Glutamatergic neuron (in vitro differentiated cells): Measurements from ENCODE around the gene ASAP3. TPM values are rescaled to one million over a fixed set of nuclear protein-coding genes. Genes with fewer than 3 reads are reported as not detected.

ENCODE experiments used
- DNase-seq: peaks from one replicate; pipeline ENCODE4 v3.0.0; 2022
- H3K27ac Mint-ChIP-seq: one replicate; pipeline ENCODE4 v1.8.0; 2020; ENCODE audit warnings: mild to moderate bottlenecking, mixed read lengths, inconsistent platforms; ENCODE audit not compliant: unreplicated experiment
- H3K27me3 Mint-ChIP-seq: one replicate; pipeline ENCODE4 v1.8.0; 2020; ENCODE audit warnings: mild to moderate bottlenecking, moderate library complexity, mixed read lengths, inconsistent platforms; ENCODE audit not compliant: unreplicated experiment
- H3K36me3 Mint-ChIP-seq: one replicate; pipeline ENCODE4 v1.8.0; 2020; ENCODE audit warnings: mild to moderate bottlenecking, mixed read lengths, inconsistent platforms; ENCODE audit not compliant: unreplicated experiment
- H3K4me1 Mint-ChIP-seq: one replicate; pipeline ENCODE4 v1.8.0; 2020; ENCODE audit warnings: mild to moderate bottlenecking, low read depth, mixed read lengths, inconsistent platforms; ENCODE audit not compliant: unreplicated experiment
- H3K4me3 Mint-ChIP-seq: one replicate; pipeline ENCODE4 v1.8.0; 2020; ENCODE audit warnings: mild to moderate bottlenecking, mixed read lengths, inconsistent platforms; ENCODE audit not compliant: unreplicated experiment
- H3K9me3 Mint-ChIP-seq: one replicate; pipeline ENCODE4 v1.8.0; 2020; ENCODE audit warnings: mild to moderate bottlenecking, moderate library complexity, mixed read lengths, inconsistent platforms; ENCODE audit not compliant: unreplicated experiment
- total RNA-seq: library from RNA; stranded (reverse); fragmentation: NEBNext Ultra II Directional; extraction: Animal tissue kit (Norgen Biotek cat#: 25700); gene quantifications from one replicate; pipeline ENCODE4 v1.2.1, GENCODE V29; 2021; ENCODE audit not compliant: unreplicated experiment
- TF ChIP-seq, protein P1 (sequence below): fragments of 200-600 bp; sonication (generic); IDR thresholded peaks from one replicate; pipeline ENCODE4 v1.5.0; 2021; ENCODE audit not compliant: partially characterized antibody, unreplicated experiment

ASAP3 gene
- total RNA-seq, 1 donor from 2014 or later, result 53.5 TPM

DNA sequence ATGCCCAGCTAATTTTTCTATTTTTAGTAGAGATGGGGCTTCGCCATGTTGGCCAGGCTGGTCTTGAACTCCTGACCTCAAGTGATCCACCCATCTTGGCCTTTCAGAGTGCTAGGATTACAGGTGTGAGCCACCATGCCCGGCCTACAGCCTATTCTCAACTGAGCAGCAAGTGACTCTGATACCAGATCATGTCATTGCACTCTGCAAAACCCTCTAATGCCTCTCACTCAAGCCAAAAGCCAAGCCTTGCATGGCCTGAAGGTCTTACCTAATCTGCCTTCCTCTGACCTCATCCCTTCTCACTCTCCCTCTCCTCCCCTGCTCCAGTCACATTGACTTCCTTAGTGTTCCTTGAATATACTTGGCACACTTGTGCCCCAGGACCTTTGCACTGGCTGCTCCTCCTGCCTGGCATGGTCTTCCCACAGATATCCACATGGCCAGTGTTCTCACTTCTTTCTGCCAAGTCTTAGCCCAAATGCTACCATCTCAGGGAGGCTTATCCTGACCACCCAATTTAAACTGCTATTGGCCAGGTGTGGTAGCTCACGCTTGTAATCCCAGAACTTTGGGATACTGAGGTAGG is 8.2 kb upstream of the ASAP3 start:
- H3K36me3 Mint-ChIP-seq, result no peaks in the 10 kb centered on the region
- peaks cover 4% of the 10 kb centered on the region for H3K4me1 Mint-ChIP-seq
- no peak overlapping the region for H3K4me3 Mint-ChIP-seq
- TF ChIP-seq, protein P1, sequence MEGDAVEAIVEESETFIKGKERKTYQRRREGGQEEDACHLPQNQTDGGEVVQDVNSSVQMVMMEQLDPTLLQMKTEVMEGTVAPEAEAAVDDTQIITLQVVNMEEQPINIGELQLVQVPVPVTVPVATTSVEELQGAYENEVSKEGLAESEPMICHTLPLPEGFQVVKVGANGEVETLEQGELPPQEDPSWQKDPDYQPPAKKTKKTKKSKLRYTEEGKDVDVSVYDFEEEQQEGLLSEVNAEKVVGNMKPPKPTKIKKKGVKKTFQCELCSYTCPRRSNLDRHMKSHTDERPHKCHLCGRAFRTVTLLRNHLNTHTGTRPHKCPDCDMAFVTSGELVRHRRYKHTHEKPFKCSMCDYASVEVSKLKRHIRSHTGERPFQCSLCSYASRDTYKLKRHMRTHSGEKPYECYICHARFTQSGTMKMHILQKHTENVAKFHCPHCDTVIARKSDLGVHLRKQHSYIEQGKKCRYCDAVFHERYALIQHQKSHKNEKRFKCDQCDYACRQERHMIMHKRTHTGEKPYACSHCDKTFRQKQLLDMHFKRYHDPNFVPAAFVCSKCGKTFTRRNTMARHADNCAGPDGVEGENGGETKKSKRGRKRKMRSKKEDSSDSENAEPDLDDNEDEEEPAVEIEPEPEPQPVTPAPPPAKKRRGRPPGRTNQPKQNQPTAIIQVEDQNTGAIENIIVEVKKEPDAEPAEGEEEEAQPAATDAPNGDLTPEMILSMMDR, result no peak
- no peak for DNase-seq
- H3K27me3 Mint-ChIP-seq, result peaks cover 4% of the 10 kb centered on the region
- no peak overlapping the region for H3K27ac Mint-ChIP-seq
- peaks cover 3% of the 10 kb centered on the region for H3K9me3 Mint-ChIP-seq

DNA sequence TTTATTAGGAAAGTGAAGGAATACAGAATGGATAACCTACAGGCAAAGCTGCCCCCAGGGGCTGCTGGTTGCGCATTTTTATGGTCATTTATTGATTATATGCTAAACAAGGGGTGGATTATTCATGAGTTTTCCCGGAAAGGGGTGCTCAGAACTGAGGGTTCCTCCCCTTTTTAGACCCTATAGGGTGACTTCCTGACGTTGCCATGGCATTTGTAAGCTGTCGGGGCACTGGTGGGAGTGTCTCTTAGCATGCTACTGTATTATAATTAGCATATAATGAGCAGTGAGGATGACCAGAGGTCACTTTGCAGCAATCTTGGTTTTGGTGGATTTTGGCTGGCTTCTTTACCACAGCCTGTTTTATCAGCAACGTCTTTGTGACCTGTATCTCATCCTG is 5.9 kb upstream of the ASAP3 start:
- H3K4me1 Mint-ChIP-seq, result peaks cover 4% of the 10 kb centered on the region
- H3K36me3 Mint-ChIP-seq, result no peaks in the 10 kb centered on the region
- H3K9me3 Mint-ChIP-seq, result peaks cover 3% of the 10 kb centered on the region
- H3K27me3 Mint-ChIP-seq, result peaks cover 6% of the 10 kb centered on the region
- no peak overlapping the region for H3K27ac Mint-ChIP-seq
- H3K4me3 Mint-ChIP-seq, result no peak overlapping the region
- TF ChIP-seq, protein P1, result no peak
- no peak for DNase-seq

DNA sequence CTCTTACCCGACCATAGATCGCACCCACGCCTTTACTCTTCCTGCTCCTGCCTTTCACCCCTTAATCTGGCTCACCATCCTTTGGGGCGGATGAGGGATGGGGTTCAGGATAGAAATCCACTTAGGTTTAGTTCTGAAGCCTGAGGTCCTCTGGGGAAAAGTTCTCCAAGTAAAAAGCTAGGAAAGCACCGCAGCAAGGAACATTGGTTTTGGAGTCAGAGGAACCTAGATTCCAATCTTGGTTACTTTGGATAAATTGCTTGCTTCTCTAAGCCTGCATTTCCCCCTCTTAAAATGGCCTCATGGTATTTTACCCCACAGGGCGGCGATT is 988 bp upstream of the ASAP3 start:
- Mint-ChIP-seq H3K27ac (no peak overlapping the region), H3K27me3 (peaks cover 9% of the 10 kb centered on the region), H3K9me3 (no peaks in the 10 kb centered on the region), H3K4me3 (peak overlapping the region; percentile 82), H3K4me1 (peaks cover 3% of the 10 kb centered on the region), H3K36me3 (no peaks in the 10 kb centered on the region)
- DNase-seq, result no peak
- TF ChIP-seq, protein P1, result no peak

DNA sequence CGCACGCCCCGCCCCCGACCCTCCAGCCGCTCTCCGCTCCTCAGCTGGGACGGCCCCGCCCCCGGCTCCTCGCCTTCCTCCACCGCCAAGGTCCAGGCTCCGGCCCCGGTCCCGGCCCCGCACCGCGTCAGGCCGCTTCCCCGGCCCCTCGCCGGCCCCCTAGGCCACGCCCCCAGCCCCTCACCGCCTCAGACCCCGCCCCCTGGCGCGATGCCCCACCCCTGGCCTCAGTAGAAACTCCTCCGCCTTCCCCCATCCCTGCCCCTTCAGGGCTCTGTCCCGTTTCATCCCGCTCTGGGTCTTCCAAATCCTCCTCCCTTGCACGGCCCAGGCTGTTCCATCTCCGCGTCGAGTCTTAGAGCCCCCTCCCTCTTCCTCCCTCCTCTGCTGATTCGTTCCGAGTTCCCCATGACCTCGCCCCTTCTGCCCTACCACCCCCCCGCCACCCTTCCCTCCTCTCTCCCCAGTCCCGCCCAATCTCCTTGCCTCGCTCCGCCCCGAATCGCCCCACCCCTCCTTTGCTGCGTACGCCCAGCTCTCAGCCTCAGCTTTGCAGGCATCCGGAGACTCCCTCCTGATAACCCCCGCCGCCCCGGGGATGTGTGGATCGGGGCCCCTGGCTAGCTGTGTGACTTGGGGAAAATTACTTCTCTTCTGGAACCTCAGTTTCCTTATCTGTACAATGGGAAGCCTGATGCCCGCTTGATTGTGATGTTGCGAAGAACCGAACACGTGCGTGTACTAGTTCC is 448 bp upstream of the ASAP3 start:
- peak overlapping the region; percentile 82 for H3K27ac Mint-ChIP-seq
- peaks cover 9% of the 10 kb centered on the region for H3K27me3 Mint-ChIP-seq
- DNase-seq, result peak; percentile 95
- H3K4me1 Mint-ChIP-seq, result peaks cover 2% of the 10 kb centered on the region
- peak overlapping the region; percentile 82 for H3K4me3 Mint-ChIP-seq
- TF ChIP-seq, protein P1, result no peak
- H3K9me3 Mint-ChIP-seq, result no peaks in the 10 kb centered on the region
- no peaks in the 10 kb centered on the region for H3K36me3 Mint-ChIP-seq

DNA sequence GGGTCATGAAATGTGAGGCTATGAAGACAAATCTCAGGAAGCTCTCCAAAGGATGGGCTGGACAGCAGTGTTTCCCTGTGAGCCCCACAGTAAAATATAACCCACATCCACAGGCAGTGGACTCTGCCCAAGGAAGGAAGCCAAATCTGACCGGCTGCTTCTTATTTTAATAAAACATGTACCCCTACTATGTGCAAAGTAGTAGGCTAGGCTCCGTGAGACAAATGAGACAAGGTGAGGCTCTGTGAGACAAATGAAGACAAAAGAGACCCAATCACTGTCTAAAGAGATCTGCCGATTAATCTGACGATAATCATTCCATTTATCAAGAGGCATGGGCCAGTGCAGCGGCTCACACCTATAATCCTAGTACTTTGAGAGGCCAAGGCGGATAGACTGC is 2.1 kb downstream of the ASAP3 start:
- H3K27me3 Mint-ChIP-seq, result peaks cover 9% of the 10 kb centered on the region
- H3K9me3 Mint-ChIP-seq, result no peaks in the 10 kb centered on the region
- H3K4me3 Mint-ChIP-seq, result peak overlapping the region; percentile 63
- H3K27ac Mint-ChIP-seq, result no peak overlapping the region
- no peaks in the 10 kb centered on the region for H3K36me3 Mint-ChIP-seq
- peaks cover 7% of the 10 kb centered on the region for H3K4me1 Mint-ChIP-seq
- no peak for DNase-seq
- TF ChIP-seq, protein P1, result no peak
